ENCODE data around the gene ADGRG6. TPM values are rescaled to one million over a fixed set of nuclear protein-coding genes. Genes with fewer than 3 reads are reported as not detected.
"Not testable (repeated sequence)": the region's sequence is repeated elsewhere in the genome, so short reads cannot be mapped to it uniquely, and the experiment has no call there.

ADGRG6 gene
- total RNA-seq (2014; rRNA removed; shearing (Covaris generic)): 73.8 and 78.7 TPM in 2 replicates
- 59.7 and 84.4 TPM in 2 replicates for polyA plus RNA-seq (2014; cell fraction: nucleus; rRNA removed)

DNA sequence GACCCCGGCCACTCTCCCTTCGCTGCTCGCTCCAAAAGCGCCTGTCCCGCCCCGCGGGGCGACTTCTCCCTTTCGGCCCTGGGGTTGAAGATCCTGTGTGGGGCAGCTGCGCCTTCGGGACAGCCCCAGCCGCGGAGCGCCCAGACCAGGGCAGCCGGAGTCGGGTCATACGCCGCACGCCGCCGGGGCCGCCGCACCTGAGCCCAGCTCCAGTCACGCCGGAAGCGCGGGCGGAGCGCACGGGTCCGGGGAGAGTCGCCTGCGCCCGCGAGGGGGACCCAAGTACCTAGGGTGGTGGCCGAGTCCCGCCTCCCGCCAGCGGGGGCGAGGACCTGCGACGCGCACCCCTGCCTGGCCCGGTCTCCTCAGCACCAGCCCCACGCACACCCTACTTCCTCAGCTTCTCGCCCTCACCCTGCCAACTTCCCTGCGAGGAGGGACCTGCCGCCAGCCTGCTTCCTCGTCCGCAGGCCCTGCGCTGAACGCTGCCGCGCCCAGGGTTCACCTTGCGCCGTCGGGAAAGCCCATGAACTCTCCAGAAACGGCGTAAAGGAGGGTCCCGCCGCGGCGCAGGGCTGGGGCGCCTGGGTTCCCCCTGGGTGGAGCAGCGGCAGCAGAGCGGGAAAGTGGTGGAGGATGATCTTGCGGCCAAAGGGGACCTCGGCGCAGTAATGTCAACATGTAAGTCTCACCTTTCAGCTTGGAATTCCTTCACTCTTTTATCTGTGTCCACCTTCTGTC lies at the start of gene ADGRG6:
TSS of gene ADGRG6 (plus strand) at position 357 of the 741 bp plus-strand sequence. CDS start at position 680, 323 bp downstream.
- DNase-seq (ENCODE audit: extremely low read depth, low read depth): no peak

DNA sequence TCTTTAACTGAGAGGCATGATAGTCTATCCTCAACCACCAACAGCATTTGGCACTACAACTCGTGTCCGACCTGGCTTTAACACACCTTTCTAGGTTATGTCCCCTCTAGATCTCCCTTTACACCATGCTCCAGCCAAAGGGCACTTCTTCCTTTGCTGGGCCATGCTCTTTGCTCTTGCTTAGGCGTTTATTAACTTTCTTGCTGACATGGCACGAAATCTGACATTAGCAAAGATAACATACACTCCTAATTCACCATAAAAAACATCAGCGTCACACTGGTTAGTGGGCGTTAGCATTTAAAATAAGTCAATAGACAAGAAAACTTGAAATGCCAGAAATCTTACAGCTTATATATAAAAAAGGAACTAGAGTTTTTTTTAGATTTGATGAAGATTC lies 47.3 kb upstream of the ADGRG6 start:
- DNase-seq (ENCODE audit: extremely low read depth, low read depth): no peak

DNA sequence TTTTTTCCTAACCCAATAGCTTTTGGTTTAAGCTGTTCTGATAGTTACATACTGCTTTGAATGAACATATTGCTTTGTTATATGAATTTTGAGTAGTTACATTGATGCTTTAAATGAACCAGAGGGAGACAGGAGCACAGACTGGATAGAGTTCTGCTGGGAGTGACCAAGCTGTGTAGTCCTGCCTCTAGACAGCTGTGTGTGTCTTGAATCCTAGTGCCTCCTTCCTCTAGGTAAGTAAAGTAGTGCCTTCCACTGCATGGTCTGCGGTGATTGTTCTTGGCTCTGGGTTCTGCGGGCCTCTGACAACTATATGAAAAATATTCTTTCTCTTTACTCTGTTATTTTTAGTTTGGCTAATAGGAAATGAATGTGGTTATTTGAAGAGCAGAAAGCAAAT lies 46.0 kb upstream of the ADGRG6 start:
- no peak for DNase-seq (ENCODE audit: extremely low read depth, low read depth)

DNA sequence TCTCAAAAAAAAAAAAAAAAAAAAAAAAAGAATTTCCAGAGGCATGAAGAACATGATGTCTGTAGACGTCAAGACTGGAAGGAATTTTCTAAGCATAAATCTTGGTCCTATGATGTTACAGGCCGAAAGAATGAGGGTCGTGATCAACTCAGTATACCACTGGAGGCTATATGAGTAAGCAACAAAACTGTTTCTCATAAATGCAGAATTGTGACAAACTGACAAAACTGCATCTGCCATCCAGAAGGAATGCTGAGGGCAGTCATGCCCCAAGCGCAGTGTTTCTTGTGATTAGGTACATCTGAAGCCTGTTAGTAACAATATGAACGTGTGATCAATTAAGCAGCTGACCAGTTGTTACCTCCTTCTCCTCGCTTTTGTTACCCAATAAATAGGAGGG lies 43.5 kb upstream of the ADGRG6 start:
- DNase-seq (ENCODE audit: extremely low read depth, low read depth): no peak

DNA sequence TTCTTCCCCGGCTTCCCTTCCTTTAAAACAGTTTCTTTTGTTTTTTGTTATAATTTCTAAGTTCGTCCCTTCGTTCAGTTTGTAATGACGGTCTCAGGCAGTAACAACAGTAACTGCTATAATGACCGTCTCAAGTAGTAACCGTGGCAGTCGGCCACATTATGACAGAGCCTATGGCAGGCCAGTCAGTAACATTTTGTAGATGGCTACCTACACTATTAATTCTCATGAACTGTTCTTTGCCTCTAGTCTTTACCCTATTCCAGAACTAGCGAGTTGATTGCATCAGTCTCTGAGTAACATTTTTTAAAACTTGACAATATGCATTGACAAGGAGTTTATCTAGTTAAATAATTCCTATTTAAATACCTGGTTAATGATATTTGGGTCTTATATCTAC lies 43.0 kb upstream of the ADGRG6 start:
- DNase-seq (ENCODE audit: extremely low read depth, low read depth): no peak

DNA sequence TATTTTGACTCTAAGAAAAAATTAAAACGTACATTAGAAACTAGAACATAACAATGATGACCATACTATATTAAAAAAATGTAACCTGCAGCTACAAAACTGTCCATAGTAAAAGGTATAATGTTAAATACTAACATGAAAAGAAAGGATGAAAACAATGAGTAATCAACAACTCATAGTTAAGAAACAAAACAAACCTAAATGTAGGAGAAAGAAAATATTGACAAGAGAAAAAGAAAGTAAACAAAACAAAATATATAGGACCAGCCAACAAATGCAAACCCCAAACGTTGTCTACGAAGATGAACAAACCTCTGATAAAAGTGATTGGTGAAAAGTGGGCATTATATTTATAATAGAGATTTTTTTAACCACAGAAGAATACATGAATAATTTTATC lies 41.1 kb upstream of the ADGRG6 start:
- DNase-seq (ENCODE audit: extremely low read depth, low read depth): no peak

DNA sequence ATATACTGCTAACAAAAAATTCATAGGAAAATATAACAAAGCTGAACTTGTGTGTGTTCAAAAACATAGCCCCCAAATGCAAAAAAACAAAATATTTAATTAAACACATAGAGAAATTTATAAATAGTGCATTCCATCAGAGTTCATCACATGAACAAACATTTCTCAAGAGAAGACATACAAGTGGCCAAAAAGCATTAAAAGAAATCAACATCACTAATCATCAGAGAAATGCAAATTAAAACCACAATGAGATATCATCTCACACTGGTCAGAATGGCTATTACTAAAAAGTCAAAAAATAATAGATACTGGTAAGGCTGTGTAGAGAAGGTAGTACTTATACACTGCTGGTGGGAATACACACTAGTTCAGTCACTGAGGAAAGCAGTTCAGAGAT lies 39.6 kb upstream of the ADGRG6 start:
- DNase-seq (ENCODE audit: extremely low read depth, low read depth): no peak

DNA sequence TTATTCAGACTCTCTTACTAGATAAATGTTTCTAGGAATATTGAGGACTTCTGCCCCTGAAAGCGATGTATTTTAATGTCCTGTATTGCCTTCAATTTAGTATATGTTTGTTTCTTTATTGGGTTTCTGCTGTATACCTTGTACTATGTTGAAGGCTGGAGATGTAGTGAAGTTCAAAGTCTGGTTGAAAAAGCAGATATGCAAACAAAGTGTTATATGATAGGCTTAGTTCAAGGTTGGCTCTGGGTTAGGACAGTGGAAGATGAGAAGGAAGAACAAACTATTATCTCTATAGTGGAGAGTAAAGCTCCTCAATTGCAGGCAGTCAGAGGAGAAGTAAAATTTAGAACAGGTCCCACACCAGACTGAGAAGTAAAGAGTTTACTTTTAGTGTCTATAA lies 36.3 kb upstream of the ADGRG6 start:
- no peak for DNase-seq (ENCODE audit: extremely low read depth, low read depth)

DNA sequence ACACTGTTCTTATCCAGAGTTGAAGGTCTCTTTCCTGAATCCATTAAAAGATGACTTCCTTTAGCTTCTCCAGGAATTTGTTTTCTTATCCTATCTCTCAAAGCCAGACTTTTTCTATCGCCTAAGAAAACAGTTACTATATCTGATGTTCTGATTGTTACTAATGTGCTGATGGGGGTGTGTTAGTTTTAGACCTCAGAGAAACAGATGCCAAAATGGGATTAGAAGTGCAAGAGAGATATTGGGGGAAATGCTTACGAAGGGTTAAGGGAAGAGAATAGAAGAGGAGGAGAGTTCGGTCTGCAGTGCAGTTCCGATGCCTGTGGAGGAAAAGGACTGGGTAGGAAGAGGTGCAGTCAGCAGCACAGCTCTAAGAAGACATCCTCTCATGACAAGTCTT lies 35.7 kb upstream of the ADGRG6 start:
- no peak for DNase-seq (ENCODE audit: extremely low read depth, low read depth)

DNA sequence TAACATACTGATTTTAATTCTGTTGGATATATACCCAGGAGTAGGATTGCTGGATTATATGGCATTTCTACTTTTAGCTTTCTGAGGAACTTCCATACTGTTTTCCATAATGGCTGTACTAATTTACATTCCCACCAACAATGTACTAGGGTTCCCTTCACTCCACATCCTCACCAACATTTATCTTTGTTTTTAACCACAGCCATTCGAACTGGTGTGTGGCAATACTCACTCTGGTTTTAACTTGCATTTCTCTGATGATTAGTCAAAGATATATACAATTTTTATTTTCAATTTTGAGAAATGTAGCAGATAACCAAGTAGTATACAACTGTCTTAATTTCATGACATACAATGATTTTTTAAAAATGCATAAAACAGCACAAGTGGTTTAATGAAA lies 30.3 kb upstream of the ADGRG6 start:
- no peak for DNase-seq (ENCODE audit: extremely low read depth, low read depth)

DNA sequence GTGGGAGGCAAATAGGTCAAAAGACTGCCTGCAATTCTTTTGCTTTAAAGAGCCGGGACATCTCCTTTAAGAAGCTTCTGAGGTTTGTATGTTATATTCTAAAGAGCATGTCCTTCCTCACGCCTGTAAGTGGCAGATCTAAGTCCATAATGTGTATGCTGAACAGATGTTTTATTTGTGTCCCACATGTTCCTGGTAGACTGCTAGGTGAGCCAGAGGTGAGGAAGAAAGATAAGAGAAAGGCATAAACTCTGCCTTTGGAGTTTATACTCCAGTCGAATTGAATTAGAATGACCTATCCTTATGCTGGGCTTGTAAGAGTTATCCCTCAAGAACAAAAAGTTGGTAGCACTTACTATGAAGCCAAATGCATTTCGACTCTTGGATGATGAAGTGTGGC lies 27.2 kb upstream of the ADGRG6 start:
- no peak for DNase-seq (ENCODE audit: extremely low read depth, low read depth)

DNA sequence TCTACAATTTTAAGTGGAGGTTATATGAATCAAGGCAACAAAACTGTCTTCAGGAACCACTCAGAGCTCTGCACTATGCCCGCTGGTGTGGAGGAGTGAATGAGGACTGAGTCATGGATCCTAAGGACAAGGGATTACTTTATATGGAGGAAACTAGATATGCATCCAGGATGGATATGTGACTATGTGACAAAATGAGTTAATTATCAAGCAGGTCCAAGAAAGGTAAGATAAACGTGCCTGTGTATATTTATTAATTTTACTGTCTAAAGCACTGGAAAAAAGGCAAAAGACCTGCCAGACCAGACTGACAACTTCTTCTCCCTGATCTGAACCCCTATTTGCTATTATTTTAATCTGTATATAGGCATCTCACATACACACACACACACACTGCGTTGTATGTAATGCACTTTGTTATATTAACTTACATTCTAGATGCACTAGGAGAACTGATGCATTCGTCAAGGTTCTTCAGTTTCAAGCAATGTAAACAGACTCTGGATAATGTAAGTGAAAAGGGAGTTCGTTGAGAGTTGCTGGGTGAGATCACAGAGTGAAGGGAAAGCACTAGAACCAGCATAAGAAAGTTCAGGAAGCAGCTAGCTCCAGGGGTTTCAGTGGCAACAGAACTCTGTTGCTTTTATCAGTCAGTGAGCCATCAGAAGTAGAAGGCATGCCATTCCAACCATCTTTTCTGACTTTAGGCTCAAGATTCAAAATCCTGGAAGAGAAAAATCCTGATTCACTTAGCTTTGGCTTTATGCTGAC lies 26.4 kb upstream of the ADGRG6 start:
- no peak for DNase-seq (ENCODE audit: extremely low read depth, low read depth)

DNA sequence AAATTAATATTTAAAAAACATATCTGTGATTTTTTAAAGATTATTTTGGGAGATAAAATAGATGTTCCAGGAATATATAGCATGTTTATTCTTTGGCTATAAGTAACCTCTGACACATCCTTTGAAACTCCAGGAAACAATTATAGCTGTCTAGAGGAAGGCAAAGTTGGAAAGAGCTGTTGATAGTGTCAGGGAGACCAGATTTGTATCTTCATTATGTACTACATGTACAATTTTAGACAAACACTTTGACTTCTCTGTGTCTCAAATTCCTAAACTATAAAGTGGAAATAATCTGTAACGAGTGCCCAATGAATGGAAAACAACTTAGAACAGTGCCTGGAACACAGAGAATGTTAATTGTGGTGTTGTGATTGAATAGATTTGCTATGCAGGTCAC lies 25.6 kb upstream of the ADGRG6 start:
- no peak for DNase-seq (ENCODE audit: extremely low read depth, low read depth)

DNA sequence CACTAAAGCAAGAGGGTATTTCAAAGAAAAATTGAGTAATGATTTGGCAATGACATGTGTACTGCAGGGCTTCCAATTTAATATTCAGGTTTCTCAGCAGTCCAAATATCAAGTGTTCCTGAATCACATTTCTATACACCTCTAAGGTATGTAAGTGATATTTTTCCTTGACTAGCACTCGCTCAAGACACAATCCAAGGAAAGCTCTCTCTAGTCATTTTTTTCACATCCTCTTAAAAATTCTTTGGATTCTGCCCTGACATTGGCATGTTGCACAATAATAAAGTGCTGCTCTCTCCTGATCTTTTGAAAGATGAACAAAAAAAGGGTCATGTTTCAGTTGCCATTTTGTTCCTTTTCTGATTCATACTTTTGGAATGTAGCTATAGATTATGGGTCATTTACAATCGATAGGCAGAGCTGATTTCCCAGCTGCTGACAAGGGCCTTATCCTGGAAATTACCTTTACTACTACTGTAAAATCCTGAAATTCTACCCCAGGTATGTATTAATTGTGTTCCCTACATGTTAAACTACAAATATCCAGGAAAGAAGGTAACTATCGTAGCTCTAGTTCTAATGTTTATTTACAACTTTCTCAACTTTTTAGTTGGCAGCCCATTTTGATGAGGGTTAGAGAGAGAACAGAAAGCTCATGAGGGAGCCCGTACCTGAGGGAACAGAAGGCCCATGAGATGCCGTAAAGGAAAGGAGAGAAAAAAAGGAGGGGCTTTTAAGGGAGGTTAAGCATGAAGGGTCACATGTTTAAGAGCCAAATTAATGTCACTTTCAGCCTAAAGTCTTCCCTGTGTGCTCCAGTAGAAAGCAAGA lies 22.2 kb upstream of the ADGRG6 start:
- no peak for DNase-seq (ENCODE audit: extremely low read depth, low read depth)

DNA sequence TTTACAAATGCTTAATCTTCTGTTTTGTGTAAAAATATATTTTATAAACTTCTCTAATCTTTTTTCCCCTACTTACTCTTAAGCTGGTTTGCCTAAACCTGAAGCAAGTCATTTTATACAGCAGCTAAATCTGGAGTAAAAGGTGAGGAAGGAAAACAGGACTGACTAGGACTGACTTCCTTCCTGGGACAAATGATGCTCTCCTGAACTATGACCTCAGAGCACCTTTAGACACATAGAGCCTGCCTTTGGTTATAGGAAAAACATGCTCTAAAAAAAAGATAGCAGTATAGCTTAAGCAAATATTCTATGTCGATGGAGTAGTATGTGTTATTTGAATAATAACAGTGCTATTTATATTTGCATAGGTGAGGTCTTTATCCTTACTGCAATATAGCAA lies 21.5 kb upstream of the ADGRG6 start:
- no peak for DNase-seq (ENCODE audit: extremely low read depth, low read depth)

DNA sequence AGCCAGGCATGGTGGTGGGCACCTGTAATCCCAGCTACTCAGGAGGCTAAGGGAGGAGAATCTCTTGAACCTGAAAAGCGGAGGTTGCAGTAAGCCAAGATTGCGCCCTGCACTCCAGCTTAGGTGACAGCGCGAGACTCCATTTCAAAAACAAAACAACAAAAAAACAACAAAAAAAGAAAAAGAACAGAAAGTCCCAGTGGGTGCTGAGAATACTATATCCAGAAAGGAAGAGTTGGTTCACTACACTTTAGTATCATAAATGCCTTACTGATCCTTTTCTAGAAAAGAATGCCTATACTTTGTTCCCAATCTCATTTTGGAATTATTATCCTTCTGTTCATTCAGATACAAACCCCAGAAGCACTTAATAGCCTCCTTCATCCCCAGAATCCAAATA lies 20.9 kb upstream of the ADGRG6 start:
- DNase-seq (ENCODE audit: extremely low read depth, low read depth): no peak

DNA sequence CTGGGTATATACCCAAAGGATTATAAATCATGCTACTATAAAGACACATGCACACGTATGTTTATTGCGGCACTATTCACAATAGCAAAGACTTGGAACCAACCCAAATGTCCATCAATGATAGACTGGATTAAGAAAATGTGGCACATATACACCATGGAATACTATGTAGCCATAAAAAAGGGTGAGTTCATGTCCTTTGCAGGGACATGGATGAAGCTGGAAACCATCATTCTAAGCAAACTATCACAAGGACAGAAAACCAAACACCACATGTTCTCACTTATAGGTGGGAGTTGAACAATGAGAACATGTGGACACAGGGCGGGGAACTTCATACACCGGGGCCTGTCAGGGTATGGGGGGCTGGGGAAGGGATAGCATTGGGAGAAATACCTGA lies 18.7 kb upstream of the ADGRG6 start:
- DNase-seq (ENCODE audit: extremely low read depth, low read depth): not testable (repeated sequence)

DNA sequence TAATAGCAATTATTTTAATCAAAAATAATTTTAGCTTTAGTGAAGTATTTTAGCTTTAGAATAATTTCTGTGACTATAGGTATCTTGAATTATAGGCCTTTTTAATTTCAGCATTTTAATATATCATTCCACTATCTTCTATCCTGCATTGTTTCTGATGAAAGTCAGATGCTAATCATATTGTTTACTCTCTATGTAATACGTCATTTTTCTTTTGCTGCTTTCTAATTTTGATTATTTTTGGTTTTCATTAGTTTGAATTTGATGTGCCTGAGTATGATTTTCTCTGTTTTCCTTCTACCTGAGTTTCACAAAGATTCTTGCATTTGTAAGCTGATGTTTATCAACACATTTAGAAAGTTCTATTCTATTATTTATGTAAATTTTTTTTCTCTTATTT lies 17.4 kb upstream of the ADGRG6 start:
- DNase-seq (ENCODE audit: extremely low read depth, low read depth): no peak

DNA sequence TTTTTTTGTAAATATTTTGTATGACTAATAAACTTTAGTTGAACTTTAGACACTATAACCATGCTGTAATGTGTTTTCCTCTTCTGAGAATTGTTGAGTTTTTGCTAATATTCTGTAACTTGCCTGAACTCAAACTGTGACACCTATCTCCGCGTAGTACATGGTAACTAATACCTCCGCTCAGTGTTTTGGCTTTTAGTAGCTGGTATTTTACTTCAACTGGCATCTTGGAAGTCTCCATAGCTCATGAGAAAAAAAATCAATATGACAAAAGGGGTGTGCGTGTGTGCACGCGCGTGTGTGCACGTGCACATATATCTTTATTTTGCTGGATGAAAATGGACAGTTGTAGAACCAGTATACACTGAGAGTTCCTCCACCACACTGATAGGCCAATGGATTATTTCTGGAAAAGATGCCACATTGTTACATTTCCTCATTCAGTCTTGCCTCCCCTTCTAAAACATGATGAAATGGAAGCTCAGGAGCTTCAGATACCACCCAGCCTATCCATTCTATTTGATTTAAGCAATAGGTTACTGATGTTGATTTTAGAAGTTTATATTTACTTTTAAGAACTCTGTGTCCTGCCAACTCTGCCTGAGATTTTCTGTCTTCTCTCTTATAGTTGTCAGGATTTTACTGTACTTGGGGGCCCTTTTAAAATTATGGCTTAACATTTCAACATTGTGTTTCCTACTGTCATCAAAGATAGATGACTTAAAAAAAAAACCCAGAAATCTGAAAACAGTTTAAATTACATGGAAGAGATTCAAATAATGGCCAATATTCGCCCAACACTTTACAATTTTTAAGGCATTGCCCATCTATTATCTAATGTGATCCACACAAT lies 16.3 kb upstream of the ADGRG6 start:
- no peak for DNase-seq (ENCODE audit: extremely low read depth, low read depth)

DNA sequence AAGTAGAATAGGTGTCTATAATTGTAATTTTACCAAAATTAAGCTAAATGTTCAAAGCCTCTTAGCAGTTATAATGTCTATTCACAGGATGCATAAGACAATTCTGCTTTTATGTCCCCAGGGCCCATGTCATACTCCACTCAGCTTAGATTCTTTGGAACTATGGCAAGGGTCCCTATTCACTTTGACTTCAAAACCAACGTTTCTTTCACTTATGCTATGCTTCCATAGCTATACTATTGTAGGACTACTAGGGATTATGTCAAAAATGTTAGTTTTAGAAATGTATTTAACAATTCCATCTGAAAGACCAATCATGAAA lies 15.8 kb upstream of the ADGRG6 start:
- DNase-seq (ENCODE audit: extremely low read depth, low read depth): no peak

DNA sequence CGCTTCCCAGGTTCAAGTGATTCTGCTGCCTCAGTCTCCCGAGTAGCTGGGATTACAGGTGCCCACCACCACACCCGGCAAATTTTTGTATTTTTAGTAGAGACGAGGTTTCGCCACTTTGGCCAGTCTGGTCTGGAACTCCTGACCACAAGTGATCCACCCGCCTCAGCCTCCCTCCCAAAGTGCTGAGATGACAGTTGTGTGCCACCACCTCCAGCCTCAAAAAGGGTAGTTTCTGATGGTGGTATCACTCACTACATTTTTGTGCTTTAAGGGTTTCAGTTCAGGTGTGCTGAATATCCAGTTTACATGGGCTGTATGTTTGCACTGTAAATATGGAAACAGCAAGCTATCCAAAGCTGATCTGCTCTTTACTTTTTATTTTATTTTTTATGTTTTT lies 12.1 kb upstream of the ADGRG6 start:
- DNase-seq (ENCODE audit: extremely low read depth, low read depth): no peak
